HG03066 (cell line): ENCODE results near the gene SS18L1.

Experiments
- ATAC-seq: cut with Tn5 transposase; IDR thresholded peaks from one replicate; pipeline ENCODE4 v1.9.1; 2021; ENCODE audit warnings: low read depth; ENCODE audit not compliant: unreplicated experiment

SS18L1 gene

DNA sequence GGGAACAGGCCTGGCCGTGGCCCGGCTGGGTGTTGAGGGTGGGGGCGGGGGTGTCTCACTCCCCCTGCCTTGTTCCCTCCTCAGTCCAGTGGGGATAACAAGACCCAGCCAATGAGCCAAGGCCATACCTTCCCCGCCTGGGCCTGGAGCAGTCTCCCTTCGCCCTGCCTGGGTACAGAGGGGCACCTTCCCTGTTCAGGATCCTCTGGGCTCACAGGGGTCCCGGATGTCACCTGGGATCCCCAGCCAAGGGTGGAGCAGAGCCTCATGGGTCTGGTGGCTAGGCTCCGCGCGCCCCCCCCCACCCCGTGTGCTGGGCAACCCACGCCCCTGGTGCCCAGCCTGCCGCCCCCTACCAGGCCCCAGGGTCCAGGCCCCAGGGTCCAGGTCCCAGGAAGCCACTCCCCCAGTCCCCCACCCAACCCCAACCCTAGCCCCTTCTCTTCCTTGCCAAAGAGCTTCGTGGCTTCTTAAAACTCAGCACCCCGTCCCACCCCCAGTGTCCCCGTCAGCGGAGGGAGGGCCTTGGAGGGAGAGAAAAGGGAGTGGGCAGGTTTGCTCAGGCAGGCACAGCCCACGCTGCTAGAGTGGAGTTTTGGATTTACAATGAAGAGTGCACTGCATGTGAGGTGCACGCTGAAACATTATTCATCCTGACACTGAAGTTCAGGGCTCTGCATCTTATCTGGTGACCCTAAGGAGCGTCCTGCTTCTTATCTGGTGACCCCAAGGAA lies 64.7 kb downstream of the SS18L1 start:
- ATAC-seq, result no peak

DNA sequence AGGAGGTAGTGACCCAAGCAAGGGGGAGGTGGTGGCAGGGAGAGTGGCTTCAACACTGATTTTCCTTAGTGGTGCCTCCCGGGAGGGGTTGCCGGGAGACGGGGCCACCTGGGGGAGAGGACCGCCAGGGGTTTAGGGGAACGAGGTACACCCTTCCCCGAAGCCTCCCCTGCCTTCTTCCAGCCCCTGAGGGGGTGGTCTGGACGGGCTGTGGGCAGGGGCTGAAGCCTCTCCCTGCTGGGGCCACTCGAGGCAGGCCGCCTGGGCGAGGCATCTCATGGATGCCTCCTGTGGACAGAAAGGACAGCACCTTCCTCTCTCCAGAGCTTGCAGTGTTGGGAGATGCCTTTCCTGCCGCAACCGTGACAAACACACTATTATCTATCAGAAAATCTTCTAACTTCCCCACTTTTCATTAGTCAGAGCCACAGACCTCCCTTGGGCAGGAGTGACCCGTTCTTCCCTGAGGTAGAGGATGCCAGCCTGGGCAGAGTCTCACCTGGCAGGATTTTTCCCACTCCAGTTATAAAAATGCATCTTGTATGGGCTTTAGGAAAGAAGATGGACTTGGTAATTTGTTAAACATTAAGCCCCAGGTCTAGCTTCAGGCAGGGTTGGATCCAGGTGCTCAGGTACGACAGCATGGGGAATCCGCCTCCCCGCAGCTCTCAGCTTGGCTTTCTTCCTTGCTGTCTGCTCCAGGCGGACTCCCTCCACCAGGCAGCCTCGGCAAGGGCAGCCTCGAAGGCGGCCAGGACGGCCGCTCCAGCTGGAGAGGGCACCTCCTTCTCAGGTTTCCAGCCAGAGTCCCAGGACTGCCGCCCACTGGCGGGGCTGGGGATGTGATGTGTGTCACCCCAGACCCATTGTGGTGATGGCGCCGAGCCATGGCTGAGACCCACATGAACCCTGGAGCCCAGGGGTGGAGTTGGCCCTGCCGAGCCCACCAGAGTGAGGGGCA lies 65.5 kb downstream of the SS18L1 start:
- no peak for ATAC-seq

DNA sequence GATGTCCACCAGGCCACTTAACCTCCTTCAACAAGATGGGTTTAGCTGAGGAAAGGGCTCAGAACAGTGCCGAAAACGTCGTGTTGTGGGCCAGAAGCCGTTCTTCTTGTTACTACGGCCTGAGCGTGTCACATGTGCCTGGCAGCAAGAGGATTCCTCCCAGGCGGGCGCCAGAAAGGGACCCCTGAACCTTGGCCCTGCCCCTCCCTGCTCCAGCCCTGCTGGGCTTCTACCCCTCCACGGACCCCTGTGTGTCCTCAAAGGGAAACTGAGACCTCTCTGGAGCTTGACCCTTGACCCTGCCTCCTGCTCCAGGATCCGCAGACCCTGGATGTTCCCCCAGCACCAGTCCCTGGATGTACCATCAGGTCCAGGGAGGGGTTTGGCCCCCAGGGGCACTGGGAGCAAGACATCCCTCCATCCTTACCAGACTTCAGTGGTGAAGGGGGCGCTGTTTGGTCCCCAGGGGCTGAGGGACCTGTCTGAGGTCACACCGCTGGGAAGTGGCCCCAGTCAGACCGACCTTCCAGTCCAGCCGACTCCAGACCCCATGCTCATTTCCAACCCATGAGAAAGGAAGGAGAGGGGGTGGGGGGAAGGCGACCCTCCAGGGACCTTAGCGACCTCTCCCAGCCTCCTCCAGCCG lies 66.4 kb downstream of the SS18L1 start:
- no peak for ATAC-seq

DNA sequence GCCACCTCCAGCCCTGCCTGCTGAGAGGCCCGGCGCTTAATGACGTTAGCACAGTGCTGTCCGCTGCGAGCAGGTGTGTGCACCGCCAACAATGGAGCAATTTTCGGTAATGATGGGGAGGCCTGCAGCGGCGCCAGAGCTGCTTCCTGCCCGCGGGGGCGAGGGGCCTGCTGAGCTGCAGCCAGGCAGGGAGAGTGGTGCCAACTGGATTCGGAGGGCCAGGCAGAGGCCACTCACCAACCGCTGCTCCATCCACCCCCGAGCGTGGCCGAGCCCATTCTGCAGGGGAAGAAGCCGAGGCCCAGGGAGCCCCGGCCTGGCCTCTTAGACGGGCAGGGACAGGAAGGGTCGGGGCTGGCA lies 66.9 kb downstream of the SS18L1 start:
- ATAC-seq, result no peak

DNA sequence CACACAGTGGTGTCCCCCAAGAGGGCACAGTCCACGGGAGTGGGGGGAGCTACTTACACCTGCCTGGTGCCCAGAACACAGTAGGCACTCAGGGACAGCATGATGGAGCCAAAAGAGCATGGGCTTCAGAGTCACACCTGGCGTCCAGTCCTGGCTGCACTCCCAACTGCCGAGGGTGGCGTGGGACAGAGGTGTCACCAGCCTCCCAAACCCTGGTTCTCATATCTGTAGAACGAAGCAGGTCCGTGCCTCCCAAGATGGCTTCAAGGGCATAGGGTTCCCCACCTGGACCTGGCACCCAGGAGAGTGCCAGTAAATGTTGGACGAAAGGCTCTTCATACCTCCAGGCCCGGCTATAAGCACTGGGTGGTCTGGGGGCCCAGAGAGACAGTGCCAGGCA lies 67.6 kb downstream of the SS18L1 start:
- no peak for ATAC-seq

DNA sequence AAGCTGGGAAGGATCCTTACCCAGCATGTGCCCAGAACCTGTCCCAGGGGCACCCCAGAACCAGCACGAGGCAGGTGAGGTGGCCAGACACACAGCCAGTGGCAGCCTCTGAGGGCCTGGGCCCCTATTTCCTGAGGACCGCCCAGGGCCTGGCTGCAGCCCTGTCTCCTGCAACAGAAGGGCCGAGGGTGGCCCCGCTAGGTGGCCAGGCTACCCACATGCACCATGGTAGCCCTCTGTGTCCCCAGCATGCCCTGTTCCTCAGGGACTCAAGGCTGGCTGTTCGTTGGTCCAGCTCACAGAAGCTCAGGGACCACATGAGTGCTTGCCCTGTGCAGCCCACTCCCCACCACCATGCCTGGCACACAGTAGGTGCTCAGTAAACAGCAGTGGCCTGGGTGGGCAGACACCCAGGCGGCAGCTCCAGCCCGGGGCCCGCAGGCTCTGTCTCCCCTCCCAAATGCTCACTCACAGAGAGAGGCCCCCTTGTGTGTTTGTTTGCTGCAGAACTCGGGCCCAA lies 68.3 kb downstream of the SS18L1 start:
- no peak for ATAC-seq

DNA sequence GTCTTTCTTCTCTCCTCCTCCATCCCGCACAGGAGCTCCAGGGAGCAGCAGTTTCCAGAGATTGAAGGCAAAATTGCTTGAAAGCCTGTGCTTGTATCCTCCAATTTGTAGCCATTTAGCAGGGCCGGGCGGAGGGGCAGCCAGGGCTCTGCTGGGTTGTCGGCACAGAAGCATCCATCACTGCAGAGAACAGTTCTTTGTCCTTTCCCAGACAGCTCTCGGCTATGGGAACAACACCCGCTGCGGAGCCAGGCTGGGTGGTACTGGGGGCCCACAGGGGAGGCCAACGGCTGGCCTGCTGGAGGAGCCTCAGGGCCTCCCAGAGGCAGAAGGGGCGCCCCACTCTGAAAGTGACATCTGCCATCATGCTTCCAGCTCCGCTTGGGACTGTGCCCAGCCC lies 68.7 kb downstream of the SS18L1 start:
- ATAC-seq, result no peak

DNA sequence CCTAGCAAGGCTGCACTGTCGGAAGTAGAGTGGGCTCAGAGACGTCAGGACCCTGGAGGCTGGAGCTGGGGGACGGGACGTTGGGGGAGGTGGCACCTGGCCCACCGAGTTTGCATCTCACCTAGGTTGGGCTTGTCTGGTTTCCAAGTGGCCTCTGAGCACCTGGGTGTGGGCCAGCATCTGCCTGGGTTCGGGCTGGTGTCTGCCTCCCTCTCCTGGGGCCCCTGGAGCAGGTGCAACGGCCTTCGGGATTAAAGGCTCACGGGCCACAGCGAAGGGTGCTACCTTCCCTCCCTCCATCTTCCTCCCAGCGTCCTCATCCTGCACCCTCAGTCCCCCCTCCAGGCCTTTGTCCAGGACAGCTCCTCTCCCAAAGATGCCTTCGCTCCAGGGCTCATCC lies 70.5 kb downstream of the SS18L1 start:
- no peak for ATAC-seq

DNA sequence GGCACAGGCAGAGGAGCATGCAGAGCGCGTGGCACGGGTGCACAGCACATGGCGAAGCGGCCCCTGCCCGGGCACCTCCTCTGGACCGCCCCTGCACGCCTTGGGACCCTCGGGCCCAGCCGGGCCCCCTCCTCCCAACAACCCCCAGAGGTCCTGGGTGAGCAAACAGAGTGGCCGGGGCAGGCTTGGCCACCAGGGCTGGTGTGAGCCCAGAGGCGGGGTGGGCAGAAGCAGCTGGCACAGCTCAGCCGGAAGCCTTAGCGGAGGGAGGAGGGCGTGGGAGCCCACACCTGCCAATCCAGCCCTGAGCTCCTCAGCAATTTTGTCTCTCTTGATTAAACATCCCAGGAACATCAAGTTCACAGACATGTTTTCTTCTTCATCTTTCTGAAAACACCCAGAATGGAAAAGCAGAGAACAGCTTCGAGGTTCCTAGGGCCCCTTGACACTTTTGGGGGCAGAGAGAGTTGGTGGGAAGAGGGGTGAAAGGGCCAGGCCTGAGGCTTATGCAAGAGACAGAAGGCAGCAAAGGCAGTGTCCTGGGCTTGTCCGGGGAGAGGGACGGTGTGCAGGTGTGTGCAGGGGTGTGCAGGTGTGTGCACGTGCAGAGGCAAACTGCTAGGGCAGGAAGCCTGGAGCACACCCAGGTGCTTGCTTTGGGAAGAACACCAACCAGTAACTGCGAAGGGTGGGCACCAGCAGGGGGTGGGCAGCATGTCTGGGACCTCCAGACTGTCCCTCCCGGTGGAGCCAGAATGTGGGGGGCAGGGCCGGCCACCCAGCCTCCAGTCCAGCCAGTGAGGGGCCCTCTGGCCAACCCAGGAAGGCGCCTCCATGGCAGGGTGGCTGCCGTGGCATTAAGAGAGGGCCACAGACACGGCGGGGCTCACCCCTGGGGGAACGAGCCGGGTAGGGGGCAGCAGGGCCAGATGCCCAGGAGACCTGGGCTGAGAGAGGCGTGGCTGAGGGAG lies 71.7 kb downstream of the SS18L1 start:
- no peak for ATAC-seq

DNA sequence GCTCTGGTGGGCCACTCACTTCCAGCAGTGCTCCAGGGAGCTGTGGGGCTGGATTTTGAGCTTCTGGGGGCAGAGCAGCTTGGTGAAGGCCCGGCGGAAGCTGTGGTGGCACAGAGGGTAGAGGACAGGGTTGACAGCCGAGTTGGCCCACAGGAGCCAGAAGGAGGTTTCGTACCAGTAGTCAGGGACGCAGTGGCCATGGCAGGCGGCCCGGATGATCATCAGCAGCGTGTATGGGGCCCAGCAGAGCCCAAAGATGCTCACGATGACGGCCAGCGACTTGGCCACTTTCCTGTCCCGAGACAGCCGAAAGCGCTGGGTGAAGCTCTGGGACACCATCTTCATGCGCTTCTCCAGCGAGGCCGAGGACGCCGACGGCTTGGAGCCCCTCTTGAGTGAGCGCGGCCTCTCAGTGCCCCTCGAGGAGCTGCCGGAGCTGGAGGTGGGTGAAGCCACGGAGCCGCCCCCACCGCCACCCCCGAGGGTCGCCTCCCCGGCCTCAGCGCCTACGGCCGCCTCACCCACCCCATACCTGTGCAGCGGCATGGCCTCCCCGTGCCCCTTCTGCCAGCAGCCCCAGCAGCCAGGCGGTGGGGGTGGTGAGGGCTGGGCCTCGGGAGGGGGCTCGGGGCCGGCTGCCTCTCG lies 72.5 kb downstream of the SS18L1 start:
- no peak for ATAC-seq

DNA sequence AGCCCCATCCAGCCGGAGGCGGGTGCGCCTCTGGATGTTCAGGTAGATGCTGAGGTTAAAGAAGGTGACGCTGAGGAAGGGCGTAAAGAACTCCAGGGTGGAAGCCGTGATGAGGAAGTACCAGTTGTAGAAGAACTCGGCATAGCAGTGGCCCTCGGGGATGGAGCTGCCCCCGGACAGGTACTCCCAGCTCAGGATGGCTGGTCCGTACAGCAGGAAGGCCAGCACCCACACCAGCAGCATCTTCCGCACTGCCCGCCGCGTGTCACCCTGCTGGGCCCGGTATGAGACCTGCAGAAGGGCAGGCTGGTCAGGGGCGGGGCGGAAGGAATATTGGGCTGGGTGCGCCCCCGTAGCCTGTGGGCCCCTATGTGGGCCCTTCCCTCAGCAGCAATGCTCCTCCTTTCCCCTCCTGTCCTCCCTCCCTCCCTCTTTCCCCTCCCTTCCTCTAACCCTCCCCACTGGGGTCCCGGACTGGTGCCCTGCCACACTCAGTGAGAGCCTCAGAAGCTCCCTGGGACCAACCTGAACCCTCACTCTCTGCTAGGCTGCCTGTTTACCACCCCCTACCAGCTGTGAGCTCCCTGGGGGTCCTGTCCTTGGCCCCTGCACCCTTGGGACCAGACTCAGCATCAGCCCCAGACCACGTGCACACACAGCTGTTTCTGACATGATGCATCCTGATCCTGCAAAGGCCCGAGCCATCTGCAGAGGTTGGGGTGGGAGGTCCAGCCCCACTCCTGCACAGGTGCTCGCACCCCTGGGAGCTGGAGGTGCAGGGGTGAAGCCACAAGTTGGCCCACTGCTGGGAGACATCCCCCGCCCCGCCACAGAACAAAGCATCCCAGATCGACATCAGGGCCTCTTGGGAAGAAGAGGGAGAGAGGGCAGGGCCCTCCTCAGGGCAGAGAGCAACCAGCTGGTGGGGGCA lies 73.3 kb downstream of the SS18L1 start:
- no peak for ATAC-seq

DNA sequence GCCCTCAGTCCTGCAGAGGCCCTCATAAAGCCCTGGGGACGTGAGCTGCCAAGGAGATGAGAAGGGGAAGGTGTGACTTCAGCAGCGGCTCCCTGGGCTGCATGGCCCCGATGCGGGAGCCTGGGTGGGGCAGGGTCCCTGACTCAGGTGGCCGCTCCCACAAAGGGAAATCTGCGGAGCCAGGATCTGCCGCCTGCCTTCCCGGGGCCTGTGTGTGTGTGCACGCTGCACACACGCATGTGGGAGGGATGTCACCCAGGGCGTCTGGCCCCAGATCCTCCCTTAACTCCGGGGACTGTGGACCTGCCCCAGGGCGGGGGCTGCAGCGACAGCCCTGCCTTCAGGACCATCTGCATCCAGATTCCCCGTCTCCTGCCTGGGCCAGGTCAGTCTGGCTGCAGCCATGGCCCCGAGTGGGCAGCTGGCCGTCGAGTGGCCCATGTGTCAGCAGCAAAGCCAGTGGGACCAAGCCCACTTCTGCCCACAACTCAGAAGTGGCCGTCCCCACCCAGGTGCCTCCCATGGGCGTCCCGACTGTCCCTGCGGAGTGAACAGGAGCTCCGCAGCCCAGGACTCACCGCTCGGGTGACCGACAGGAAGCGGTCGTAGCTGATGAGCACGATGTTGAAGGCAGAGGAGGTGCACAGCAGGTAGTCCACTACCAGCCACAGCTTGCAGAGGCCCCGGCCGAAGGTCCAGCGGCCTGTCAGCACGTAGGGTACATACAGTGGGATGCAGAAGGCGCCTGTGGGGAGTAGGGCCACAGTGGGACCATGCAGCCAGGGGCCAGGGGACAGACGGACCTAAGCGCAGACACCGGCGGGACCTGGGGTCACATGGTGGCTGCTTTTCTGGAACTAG lies 74.6 kb downstream of the SS18L1 start:
- no peak for ATAC-seq

DNA sequence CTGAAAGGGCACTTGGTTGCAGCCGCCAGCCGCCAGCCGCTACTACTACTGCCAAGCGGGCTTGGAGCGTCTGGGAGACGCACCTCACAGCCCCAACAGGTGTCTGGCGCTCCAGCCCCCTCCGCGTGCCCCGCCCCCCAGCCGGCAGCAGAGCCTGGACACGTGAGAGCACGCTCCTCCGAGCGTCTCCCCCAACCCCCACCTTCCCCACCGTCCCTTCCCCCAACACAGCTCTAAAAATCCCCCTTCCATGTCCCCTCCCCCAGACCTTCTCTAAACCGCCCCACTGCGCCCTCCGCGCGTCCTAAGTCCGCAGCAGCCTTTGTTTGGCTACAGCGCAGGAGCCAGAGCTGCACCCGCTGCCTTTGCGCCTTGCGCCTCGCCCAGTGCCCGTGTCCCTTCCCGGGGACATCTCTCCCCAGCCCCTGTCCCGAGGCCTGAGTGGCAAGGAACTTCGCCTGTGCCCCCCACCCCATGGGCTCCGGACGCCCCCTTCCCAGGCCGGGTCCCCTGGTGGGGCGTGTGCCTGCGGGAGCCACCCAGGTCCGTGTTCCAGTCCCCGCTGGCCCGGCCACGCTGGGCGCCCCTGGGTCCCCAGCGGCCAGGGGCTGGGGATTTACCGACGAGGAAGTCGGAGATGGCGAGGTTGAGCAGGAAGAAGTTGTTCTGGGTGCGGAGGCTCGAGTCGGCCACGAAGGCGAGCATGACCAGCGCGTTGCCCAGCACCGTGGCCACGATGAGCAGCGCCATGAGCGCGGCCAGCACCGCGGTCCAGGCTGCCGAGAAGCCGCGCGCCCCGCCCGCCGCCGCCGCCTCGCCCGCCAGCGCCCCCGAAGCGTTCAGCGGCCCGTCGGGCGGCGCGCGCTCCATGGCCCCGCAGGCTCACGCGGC lies 75.8 kb downstream of the SS18L1 start:
- ATAC-seq, result no peak

DNA sequence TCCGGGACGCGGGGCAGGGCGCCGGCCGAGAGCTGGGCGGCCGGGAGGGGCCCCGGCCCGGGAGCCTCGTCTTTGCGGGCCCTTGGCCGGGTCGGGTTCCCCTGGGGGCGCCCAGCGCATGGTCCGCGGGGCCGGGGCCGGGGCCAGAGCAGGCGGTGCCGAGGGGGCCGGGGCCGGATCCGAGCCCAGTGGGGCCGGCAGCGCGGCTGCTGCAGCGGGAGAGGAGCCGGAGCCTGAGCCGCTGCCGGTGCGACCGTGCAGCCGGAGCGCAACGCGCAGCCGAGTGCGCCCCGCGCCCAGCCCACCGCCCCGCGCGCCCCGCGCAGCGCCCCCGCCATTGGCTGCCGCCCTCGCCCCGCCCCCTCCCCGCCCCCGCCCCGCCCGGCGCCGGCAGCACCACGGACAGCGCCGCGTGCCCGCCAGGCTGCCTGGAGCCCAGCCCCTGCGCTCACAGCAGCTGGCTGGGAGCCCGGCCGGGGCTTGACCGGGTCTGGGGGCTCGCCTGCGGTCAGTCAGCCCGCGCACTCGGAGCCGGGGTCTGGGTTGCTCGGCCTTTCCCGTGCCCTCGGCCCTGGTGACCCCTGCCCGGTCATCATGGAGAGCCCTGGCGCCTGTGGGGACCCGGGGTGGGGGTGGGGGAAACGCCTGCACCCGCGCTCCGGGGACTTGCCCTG lies 76.6 kb downstream of the SS18L1 start, which contains the start of gene HRH3:
Gene HRH3, minus strand, starts transcription at position 287 of the 674 bp plus-strand sequence. CDS start 308 bp downstream, outside the sequence.
- ATAC-seq, result no peak

DNA sequence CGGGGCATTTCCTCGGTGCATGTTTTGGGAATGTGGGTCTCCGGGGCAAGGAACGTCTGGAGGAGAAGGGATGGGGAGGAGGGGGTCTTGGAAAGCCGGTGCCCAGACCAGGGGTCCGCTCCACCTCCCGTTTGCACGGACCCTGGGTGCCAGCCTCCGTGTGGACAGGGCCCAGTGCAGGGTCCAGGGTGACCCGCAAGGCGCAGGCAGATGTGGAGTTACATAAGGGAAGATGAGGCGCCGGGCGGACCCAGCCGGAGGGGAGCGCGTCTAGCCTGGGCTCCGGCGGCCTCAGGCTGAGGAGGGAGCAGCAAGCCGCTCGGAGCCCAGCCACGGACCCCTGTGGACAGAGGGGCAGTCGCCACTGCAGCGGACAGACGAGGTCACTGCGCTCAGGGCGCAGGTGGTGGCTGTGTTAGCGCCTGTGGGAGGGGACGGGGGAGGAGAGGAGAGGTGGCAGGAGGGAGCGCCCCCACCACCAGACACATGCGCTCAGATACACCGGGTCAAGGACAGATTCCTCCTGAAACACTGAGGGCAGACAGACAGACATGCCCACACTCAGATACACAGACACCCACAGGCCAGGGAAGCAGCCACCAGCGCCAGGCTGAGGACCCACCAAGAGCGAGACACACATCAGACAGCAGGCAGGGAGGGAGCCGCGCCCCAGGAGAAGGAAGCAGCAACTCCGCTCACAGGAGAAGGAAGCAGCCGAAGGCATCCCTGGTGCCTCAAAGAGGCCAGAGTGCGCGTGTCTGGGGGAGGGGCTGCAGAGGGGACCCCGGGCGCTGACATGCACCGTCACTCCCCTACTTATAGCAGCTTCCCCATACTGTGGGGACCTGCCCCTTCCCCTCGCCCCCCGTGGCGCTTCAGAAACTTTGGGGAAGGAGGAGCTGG lies 77.3 kb downstream of the SS18L1 start:
- ATAC-seq, result no peak
